GM12891 (cell line): ENCODE data around the gene FLACC1. TPM values are rescaled to one million over a fixed set of nuclear protein-coding genes. Genes with fewer than 3 reads are reported as not detected.

Source experiments
- DNase-seq: peaks from one replicate; pipeline ENCODE4 v3.0.0; 2011; ENCODE audit warnings: low spot score; ENCODE audit not compliant: insufficient read length
- FAIRE-seq: peaks from 2 replicates; lab custom pipeline; 2011; peaks lifted over from hg19 to GRCh38; lab: Jason Lieb, UNC
- PAX5 ChIP-seq: IDR thresholded peaks from 2 replicates; pipeline ENCODE4 v1.6.1; 2011; ENCODE audit warnings: low read length, moderate library complexity, mild to moderate bottlenecking; ENCODE audit not compliant: insufficient read depth, severe bottlenecking
- POLR2A ChIP-seq: IDR thresholded peaks from 2 replicates; pipeline ENCODE4 v1.6.1; 2011; ENCODE audit warnings: low read depth, low read length, control low read depth
- POLR2AphosphoS5 ChIP-seq: IDR thresholded peaks from 2 replicates; pipeline ENCODE4 v1.6.1; 2011; ENCODE audit warnings: low read depth, low read length, control low read depth
- POU2F2 ChIP-seq: IDR thresholded peaks from 2 replicates; pipeline ENCODE4 v1.6.1; 2011; ENCODE audit warnings: low read depth, mild to moderate bottlenecking, control low read depth, low read length, moderate library complexity
- SPI1 ChIP-seq: IDR thresholded peaks from 2 replicates; pipeline ENCODE4 v1.6.1; 2011; ENCODE audit warnings: low read depth, low read length, control low read depth
- TAF1 ChIP-seq: IDR thresholded peaks from 2 replicates; pipeline ENCODE4 v1.6.1; 2011; ENCODE audit warnings: low read depth, low read length, control low read depth
- polyA plus RNA-seq: library from polyadenylated mRNA; unstranded; fragments of >200 nt; gene quantifications from one replicate; pipeline ENCODE4 v1.2.1, GENCODE V29; 2012; ENCODE audit warnings: low read depth, missing spikeins, inconsistent platforms; ENCODE audit not compliant: missing spikeins

The FLACC1 gene, protein sequence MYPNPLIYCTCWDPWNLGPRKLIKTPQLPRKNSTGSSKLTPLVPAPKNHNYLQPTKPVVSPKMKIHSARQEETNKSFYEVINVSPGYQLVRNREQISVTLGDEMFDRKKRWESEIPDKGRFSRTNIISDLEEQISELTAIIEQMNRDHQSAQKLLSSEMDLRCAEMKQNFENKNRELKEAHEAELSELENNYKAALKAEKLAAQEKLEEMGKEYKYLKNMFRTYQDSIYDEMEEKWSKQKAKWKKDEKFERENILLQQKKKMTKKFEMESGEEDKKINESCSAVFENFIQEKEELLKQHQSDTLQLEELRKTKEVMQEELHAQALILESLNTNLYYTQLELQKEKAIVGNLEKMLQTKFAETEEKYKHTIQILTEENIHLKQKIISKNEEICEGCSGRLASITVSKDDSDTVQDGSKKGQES
- polyA plus RNA-seq, result 0.09 TPM

DNA sequence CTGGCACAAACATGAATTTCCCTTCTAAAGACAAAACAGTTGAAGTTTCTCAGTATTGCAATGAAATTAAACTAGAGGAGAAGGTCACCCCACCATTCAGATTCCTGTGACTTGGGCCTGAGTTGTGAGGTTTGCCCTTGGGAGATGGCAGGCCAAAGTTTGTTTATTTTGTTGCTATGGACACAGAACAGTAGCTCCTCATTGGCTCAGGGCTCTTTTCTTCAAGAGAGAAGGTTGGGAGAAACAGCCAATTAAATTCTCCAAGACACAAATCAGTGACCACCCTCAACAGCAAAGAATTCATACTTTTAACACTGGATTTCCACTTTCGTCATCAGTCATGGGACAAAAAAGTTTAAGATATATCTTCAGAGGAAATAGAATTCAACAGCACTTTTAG is at the start of gene FLACC1:
Gene FLACC1 (minus strand): TSS at position 125 of the 400 bp plus-strand sequence. CDS start 5,941 bp downstream, outside the sequence.
- TF ChIP-seq PAX5 (no peak), POLR2AphosphoS5 (no peak)
- no peak for FAIRE-seq
- no peak for DNase-seq

- no peak for TF ChIP-seq SPI1
- no peak for TF ChIP-seq POLR2A
- TF ChIP-seq TAF1, result no peak
- no peak for TF ChIP-seq POU2F2
- TF ChIP-seq POLR2AphosphoS5, result no peak
- FAIRE-seq, result no peak
- no peak for DNase-seq
Observed at GRCh38 chr2:201406077-201406662, 49.0 kb upstream of the FLACC1 start.

GRCh38 chr2:201404699-201405280 is 47.6 kb upstream of the FLACC1 start:
- FAIRE-seq (no peak), DNase-seq (no peak)
- TF ChIP-seq SPI1 (no peak), POU2F2 (no peak), POLR2AphosphoS5 (no peak), POLR2A (no peak), TAF1 (no peak), PAX5 (no peak)

DNA sequence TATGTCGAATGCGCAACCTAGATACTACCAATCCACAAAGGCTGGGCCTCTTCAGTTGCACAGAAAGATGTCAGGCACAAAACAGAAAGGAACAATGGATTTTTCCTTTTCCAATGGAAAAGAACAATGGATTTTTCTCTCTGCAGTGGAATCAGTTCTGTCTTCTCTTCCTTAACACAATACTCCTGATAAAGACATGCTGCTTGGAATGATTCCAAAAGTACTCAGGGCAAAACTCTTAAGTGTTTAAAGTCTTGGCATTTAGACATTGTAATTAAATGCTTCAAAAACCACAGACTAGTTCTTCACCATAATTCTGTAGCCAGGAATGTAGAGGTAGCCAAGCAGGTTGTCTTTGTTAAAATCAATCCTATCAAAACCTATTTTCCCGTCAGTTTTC is 46.7 kb upstream of the FLACC1 start:
- FAIRE-seq, result no peak
- no peak for TF ChIP-seq POLR2A
- no peak for TF ChIP-seq POLR2AphosphoS5
- DNase-seq, result no peak

GRCh38 chr2:201402651-201403562 is 45.8 kb upstream of the FLACC1 start:
- FAIRE-seq, result no peak
- TF ChIP-seq POLR2A (no peak), TAF1 (no peak), POLR2AphosphoS5 (no peak), SPI1 (no peak), PAX5 (no peak), POU2F2 (no peak)
- no peak for DNase-seq

DNA sequence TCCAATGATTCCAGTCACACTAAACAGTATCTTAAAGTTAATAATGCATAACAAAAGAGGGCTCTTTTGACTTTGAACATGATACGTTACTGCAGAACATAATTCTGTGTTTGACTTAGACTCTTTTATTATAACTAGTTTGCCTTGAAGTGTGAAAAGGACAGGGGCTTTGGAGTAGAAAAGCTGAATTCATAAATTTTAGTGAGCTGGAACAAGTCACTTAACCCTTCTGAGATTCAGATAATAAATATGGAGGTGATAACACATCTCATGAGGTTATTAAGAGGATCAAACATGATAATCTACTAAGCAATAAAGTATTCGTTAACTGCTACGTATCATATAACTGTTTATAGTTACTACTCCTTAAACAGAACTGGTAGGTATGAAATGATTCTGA is 44.7 kb upstream of the FLACC1 start:
- no peak for TF ChIP-seq POLR2AphosphoS5
- TF ChIP-seq SPI1, result no peak
- TF ChIP-seq POU2F2, result no peak
- TF ChIP-seq POLR2A, result no peak
- no peak for TF ChIP-seq PAX5
- no peak for TF ChIP-seq TAF1
- no peak for DNase-seq
- no peak for FAIRE-seq

- FAIRE-seq (no peak), DNase-seq (no peak)
- TF ChIP-seq POLR2A, result no peak
- no peak for TF ChIP-seq POU2F2
- no peak for TF ChIP-seq PAX5
- TF ChIP-seq TAF1, result no peak
- no peak for TF ChIP-seq POLR2AphosphoS5
- no peak for TF ChIP-seq SPI1
Observed at GRCh38 chr2:201396595-201396994, 39.5 kb upstream of the FLACC1 start.

DNA sequence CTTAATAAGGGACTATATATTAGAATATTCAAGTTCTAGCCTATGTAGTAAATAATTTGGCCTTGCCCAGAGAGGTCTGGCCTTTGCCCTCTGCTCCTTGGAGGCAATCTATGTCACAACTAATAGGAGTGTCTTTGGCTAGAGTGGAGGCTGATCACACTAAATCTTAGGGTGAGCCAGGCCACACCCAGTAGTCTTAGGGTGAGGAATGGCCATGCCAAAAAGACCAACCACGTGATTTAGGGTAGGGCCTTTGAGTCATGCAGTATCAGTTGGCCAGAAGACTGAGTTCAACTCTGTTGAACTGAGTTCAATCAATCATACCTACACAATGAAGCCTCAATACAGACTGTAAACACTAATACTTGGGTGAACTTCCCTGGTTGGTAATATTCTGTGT is 26.0 kb upstream of the FLACC1 start:
- DNase-seq (no peak), FAIRE-seq (no peak)
- no peak for TF ChIP-seq SPI1
- no peak for TF ChIP-seq POU2F2
- TF ChIP-seq TAF1, result no peak
- TF ChIP-seq PAX5, result no peak
- TF ChIP-seq POLR2A, result no peak
- TF ChIP-seq POLR2AphosphoS5, result no peak
